ENCODE data around the gene TSSK2.

Gene TSSK2

GRCh38 chr22:19125011-19125410 lies 6.1 kb upstream of the TSSK2 start:
- no peak for DNase-seq (ENCODE audit: low read depth in 3 of 3)

GRCh38 chr22:19125474-19126308 lies 5.4 kb upstream of the TSSK2 start:
- no peak for DNase-seq (ENCODE audit: low read depth in 3 of 3)

GRCh38 chr22:19126309-19127273 lies 4.5 kb upstream of the TSSK2 start:
- no peak for DNase-seq (ENCODE audit: low read depth in 3 of 3)

DNA sequence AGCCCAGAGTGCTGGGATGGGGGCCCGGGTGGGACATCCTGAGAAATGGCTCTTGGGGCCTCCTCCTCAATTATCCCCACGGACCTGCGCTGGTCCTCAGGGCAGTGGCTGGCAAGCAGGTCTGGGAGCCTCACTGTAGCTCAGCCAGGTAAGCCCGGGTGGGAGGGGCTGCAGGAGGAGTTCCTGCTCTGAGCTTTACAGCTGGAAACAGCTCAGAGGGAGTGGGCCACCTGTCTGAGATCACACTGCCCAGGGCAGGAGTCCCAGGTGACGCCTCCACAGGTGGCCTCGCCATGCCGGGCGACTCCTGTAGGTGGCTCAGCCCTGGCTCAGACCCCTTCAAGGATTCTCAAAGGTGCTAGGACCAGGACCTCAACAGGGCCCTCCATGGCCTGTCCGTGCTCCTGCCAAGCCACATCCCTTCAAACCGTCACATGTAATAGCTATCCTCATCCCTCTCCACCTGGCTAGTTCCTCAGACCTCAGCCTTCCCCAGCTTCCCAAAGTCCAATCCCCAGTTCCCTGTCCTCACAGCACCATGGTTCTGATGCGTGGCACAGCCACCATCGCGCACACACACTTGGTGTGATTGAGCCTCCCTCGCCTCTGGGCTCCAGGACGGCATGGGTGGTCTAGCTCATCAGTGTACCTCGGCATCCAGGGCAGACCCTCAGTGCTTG lies 3.6 kb upstream of the TSSK2 start:
- no peak for DNase-seq (ENCODE audit: low read depth in 3 of 3)

DNA sequence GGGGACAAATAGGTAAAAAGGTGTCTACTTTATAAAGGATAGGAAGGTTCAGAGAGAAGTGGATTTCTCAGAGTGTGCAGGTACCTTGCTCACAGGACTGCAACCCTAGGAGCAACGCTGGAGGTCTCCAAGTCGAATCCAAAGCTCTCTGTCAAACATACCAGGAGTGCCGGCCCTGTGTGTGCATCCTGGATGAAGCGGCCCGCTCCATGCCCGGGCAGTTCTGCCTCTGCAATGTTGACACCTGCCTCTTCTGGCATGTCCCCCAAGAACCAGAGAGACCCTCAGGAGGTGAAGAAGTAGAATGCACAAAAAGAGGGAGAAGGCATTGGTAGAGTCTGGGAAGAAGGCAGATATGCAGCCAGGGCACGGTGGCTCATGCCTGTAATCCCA lies 3.1 kb upstream of the TSSK2 start:
- DNase-seq (ENCODE audit: low read depth in 3 of 3): no peak

DNA sequence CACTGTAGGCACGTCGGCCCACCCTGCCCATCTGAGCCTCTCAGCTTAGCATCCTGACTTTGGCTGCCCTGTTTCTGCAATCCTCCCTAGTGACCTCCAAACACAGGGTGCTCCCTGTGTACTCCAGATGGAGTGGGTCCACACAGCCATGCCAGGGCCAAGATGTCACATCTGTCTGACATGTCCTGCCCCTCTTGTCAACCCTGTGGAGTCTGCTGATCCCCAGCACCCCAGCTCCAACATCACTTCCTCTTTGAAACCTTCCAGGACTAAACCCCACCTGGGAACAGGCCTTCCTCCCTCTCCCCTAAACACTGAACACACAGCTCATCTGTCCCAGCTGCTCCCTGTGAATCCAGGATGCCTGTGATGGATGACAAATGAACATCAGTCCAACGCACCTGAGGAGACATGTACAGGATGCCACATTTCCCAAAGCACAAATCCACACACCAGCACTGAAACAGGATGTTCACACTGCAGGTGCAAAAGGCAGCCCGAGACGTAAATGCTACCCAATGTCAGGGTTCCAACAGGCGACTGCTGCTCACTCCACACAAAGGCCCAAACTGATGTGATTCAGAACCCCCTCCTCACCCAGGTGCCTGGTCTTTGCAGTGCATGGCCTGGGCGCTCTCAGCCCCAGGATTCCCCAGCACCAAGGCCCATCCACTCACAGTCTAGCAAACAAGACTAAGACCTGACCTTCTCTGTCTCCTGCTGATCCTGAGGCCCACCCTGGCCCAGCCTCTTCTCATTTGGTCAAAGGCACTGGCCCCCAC lies 2.0 kb upstream of the TSSK2 start:
- no peak for DNase-seq (ENCODE audit: low read depth in 3 of 3)

DNA sequence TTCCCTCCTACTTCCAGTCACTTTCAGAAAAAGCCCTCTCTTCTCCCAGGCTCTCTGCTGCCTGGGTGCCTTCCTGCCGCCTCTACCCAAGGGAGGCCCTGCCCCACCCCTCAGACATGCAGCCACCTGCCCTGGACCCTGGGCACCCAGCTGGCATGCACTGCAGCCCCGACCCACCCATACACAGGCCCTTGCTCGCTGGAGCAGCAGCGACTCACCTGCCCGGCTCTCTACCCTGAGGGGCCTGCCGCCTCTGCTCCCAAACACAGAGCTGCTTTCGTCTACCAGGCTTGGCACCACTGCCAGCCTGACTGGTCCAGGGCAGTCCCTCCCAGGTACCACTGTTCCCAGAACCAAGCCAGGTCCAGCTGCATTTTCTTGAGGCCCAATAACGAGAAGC lies 1.2 kb upstream of the TSSK2 start:
- no peak for DNase-seq (ENCODE audit: low read depth in 3 of 3)

- no peak for DNase-seq (ENCODE audit: low read depth in 3 of 3)
Measured at GRCh38 chr22:19131685-19132015, 542 bp downstream of the TSSK2 start.

GRCh38 chr22:19132153-19132552 lies 1.0 kb downstream of the TSSK2 start:
- no peak for DNase-seq (ENCODE audit: low read depth in 3 of 3)

DNA sequence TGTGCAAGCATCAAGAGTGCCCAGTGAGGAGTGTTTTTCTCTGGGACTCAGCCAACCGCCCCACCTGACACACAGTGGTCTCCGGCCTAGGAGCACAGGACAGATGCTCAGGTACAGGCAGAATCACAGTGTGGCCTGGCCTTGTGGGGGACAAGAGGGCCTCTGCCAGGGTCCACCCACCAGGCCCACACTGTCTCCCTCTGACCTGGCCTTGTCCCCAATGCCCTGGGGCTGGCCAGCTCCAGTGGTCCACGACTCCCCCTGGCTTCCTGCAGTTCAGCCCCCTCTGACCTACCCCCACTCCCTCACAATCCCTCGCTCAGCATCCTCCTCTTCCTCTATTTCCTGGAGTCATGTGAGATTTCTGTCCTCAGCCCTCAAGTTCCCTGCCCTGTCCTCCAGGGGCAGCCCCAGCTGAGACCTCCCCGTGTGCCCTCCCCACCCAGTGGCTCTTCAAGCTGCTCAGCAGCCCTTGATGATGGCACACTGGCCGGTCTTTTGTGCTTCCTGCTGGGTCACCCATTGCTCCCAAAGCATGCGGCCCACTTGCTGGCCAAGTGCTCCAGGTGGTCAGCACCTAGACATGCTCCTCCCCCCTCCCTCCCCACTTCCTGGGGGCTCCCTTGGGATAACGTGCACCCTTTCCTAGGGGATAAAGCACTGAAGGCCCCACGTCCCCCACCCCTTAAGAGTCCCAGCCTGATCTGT lies 1.7 kb downstream of the TSSK2 start:
- no peak for DNase-seq (ENCODE audit: low read depth in 3 of 3)

- no peak for DNase-seq (ENCODE audit: low read depth in 3 of 3)
Measured at GRCh38 chr22:19133561-19133960, 2.5 kb downstream of the TSSK2 start.

- DNase-seq (ENCODE audit: low read depth in 3 of 3): no peak
Measured at GRCh38 chr22:19134176-19134831, 3.2 kb downstream of the TSSK2 start.

DNA sequence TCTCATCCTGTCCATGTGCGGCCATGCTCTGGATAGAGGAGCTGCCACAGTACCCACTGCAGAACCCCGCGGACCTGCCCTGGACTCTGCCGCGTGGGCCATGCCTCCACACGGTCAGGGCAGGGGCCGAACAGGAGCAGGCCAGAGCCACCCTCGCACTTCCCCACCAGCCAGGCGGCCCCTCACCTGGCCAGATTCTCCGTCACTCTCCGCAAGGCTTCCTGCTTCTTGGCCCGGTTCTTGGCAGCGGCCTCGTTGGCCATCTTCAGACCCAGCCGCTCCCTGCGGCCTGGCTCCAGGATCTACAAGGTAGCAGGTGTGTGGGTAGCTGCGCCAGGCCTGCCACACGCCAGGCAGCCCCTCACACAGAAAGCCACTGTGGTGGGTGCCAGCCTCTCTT lies 3.8 kb downstream of the TSSK2 start:
- no peak for DNase-seq (ENCODE audit: low read depth in 3 of 3)

DNA sequence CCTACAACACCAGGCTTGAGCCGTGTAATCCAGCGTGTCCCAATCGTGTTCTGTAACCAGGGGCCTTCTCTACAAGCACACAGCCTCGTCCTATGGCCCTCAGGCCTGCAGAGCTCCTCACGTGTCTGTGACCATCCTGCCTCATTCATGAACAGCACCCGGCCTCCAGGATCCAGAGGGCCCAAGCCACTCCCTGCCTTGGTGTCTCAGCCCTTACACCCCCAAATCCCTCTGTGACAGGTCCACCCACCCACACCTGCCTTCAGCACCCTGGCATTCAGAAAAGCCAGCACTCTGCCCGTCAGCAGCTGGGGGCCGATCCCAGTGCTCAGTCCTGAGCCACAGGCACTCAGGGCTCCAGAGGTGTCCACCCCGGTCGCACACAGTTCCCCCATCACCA lies 5.8 kb downstream of the TSSK2 start:
- no peak for DNase-seq (ENCODE audit: low read depth in 3 of 3)

DNA sequence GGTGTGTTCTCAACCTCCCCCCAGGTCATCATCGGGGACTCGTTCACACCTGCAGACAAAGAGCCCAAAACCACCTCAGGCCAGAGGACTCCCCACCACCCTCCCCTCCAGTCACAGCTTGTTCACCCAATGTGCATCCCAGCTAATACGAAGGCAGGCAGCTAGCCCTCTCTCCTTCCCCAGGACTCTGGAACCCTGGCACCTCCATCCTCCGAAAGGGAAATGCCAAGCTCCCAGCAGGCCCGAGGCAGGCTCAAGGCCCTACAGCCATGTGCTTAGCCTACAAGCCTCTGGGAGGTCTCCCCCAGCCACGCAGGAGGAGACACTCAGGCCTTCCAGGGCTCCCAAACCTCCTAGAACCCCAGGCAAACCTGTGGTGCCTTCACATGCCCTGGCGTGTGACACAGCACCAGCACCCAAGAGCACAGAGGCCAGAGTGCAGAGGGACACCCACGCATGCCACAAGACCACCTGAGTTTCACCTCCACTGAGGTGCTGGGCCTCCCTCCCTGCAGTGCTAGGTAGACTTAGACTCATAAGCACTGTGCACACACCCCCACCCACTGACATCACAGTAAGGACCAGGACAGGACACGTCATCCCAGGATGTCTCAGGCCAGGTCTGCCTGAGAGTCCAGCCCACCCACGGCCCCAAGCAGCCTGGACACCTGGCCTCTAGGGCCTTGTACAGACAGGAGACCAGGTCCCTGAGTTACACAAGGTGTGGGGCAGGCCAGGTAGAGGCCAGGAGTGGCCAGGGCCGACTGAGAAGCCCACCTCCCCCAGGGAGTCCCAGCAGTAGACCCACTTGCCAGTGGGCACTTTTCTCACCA lies 6.5 kb downstream of the TSSK2 start:
- no peak for DNase-seq (ENCODE audit: low read depth in 3 of 3)

- DNase-seq (ENCODE audit: low read depth in 3 of 3): no peak
Measured at GRCh38 chr22:19138217-19139000, 7.3 kb downstream of the TSSK2 start.

DNA sequence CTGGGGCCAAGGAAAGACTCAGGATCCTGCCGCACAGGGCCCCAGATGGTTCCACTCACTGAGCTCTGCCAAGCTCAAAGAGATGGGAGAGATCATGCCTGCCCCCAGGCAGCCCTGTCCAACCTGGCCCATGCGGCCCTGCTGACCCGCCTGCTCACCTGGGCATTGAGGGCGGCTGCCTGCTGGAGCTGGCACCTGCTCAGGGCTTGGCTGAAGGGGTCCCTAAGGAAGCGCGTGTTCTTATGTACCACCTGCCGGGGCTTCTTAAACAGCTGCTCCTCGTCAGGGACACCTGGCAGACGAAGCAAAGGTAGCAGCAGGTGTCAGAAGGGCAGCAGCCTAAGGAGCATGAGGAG lies 7.9 kb downstream of the TSSK2 start:
- DNase-seq (ENCODE audit: low read depth in 3 of 3): no peak

DNA sequence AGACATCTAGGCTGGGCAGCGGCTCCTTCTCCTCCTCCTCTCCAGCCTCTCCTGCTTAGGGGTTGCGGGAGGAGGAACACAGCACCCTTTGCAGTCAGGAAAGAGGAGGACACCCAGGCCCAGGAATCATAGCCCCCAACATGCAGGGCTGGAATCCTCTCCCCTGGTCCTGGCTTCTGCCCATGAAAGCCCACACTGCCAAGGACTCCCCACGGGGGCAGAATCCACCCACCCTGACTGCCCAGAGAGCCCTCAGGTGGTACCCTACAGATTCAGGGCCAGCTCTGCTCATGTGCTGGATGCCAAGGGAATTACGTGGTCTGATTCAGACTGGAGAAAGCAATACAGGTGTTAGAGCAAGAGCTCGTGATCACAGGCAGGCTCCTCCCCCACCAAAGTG lies 8.9 kb downstream of the TSSK2 start:
- no peak for DNase-seq (ENCODE audit: low read depth in 3 of 3)

GRCh38 chr22:19142394-19142793 lies 11.3 kb downstream of the TSSK2 start:
- DNase-seq (ENCODE audit: low read depth in 3 of 3): no peak

Data from stimulated activated CD4-positive, alpha-beta T cell treated with anti-CD3 and anti-CD28 coated beads, TNF-alpha, amount 100 ng/mL, for 24 hours (primary cell).